NCI-H345 treated with DMSO at 0.1 percent for 48 hours (cell line): Measurements from ENCODE around the gene CNGA2.

ENCODE experiments used
- DNase-seq: peaks from one replicate; lab custom pipeline; 2025; ENCODE audit not compliant: unreplicated experiment; lab: John Stamatoyannopoulos, UW

The CNGA2 gene

GRCh38 chrX:151750511-151750910 lies 16.0 kb downstream of the CNGA2 start:
- no peak for DNase-seq

- DNase-seq = no peak
These were observed 18.3 kb downstream of the CNGA2 start for GRCh38 chrX:151752847-151753246.

- DNase-seq = no peak
These were observed 18.9 kb downstream of the CNGA2 start for GRCh38 chrX:151753313-151754046.

GRCh38 chrX:151754047-151754429 lies 19.5 kb downstream of the CNGA2 start:
- no peak for DNase-seq

- no peak for DNase-seq
These were observed 20.2 kb downstream of the CNGA2 start for GRCh38 chrX:151754641-151755215.

- DNase-seq = no peak
These were observed 24.6 kb downstream of the CNGA2 start for GRCh38 chrX:151759041-151759708.

GRCh38 chrX:151762802-151763201 lies 28.3 kb downstream of the CNGA2 start:
- DNase-seq = no peak

- no peak for DNase-seq
These were observed 29.2 kb downstream of the CNGA2 start for GRCh38 chrX:151763711-151764110.

GRCh38 chrX:151765026-151765425 lies 30.5 kb downstream of the CNGA2 start:
- no peak for DNase-seq

GRCh38 chrX:151771726-151772125 lies 37.2 kb downstream of the CNGA2 start:
- DNase-seq = no peak

- no peak for DNase-seq
These were observed 38.9 kb downstream of the CNGA2 start for GRCh38 chrX:151773434-151773833.

- no peak for DNase-seq
These were observed 39.9 kb downstream of the CNGA2 start for GRCh38 chrX:151774421-151774820.

GRCh38 chrX:151776181-151776731 lies 41.7 kb downstream of the CNGA2 start:
- no peak for DNase-seq

- no peak for DNase-seq
These were observed 42.4 kb downstream of the CNGA2 start for GRCh38 chrX:151776936-151777335.

- DNase-seq = no peak
These were observed 44.7 kb downstream of the CNGA2 start for GRCh38 chrX:151779258-151779657.

- no peak for DNase-seq
These were observed 46.1 kb downstream of the CNGA2 start for GRCh38 chrX:151780621-151781020.

GRCh38 chrX:151789179-151789800 lies 54.7 kb downstream of the CNGA2 start:
- no peak for DNase-seq

GRCh38 chrX:151790481-151791160 lies 56.1 kb downstream of the CNGA2 start:
- DNase-seq = no peak

- no peak for DNase-seq
These were observed 57.4 kb downstream of the CNGA2 start for GRCh38 chrX:151791961-151792360.

GRCh38 chrX:151792505-151792904 lies 58.0 kb downstream of the CNGA2 start:
- no peak for DNase-seq

- no peak for DNase-seq
These were observed 59.3 kb downstream of the CNGA2 start for GRCh38 chrX:151793886-151794285.
